Cardiac fibroblast (primary cell): Measurements from ENCODE around the gene FAM83E.
A peak's percentile ranks its signal among the peaks of the same experiment; 100 is the strongest.

Source experiments
- DNase-seq, 2 donors: peaks; one replicate each; pipeline versions ENCODE4 v3.0.0 to v3.0.0-alpha.2; 2010; ENCODE audit warnings: low read depth in 2 of 2
- H3K4me3 ChIP-seq, 2 donors: replicated peaks in 1 of 2; 1 replicate in 1 of 2; 2 replicates in 1 of 2; pipeline ENCODE4 v1.5.1; 2011; ENCODE audit warnings: low read depth in 2 of 2, low read length in 2 of 2, mild to moderate bottlenecking in 2 of 2, moderate library complexity in 1 of 2
- TF ChIP-seq, protein P1 (sequence below): IDR thresholded peaks from one replicate; pipeline ENCODE4 v1.5.1; 2011; ENCODE audit warnings: low read depth, mild to moderate bottlenecking, low read length, inconsistent platforms

Gene FAM83E

DNA sequence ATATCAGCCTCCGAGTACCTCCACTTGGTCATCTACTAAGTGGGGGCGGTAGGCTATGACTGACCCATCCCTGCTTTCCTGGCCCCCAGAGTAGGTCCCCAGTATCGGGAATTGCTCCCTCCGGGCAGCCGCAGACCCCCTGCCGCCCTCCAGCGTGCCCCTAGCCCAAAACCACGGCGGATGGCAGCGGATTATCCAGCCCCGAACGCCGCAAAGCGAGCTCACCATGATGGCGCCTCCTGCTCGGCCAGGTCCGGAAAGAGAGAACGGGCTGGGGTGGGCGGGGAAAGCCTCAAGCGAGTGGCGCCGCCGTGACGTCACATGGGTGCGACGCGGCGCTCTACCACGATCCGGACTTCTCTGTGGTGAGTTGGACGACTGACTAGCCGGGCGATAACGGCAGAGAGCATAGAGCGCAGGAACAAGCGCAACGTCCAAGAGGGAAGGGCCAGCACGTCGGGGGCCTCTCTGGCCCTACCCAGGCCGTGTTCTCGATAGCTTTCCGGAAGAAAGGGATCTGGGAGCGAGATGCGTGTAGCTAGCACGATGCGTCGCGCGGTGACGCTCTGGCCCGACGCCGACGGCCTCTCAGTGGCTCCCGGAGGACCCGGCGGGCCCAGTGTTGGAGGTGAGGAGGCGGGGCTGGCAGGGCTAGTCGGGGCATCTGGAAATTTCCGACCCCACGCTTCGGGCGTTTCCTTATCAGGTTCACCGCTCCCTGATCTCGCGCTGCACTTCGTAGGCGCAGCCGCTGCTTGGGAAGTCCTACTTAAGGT, 4.2 kb upstream of the FAM83E start, which contains the start of the genes RPL18 and SPHK2:
RPL18 (minus strand) TSS at position 263 of the 776 bp plus-strand sequence; CDS start at position 228, 35 bp downstream.
SPHK2 (plus strand) TSS at position 591 of the 776 bp plus-strand sequence. CDS start 1,009 bp downstream, outside the sequence.
- TF ChIP-seq, protein P1, sequence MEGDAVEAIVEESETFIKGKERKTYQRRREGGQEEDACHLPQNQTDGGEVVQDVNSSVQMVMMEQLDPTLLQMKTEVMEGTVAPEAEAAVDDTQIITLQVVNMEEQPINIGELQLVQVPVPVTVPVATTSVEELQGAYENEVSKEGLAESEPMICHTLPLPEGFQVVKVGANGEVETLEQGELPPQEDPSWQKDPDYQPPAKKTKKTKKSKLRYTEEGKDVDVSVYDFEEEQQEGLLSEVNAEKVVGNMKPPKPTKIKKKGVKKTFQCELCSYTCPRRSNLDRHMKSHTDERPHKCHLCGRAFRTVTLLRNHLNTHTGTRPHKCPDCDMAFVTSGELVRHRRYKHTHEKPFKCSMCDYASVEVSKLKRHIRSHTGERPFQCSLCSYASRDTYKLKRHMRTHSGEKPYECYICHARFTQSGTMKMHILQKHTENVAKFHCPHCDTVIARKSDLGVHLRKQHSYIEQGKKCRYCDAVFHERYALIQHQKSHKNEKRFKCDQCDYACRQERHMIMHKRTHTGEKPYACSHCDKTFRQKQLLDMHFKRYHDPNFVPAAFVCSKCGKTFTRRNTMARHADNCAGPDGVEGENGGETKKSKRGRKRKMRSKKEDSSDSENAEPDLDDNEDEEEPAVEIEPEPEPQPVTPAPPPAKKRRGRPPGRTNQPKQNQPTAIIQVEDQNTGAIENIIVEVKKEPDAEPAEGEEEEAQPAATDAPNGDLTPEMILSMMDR = no peak
- peak within 1 kb of the TSS; percentile 66 to 69 for H3K4me3 ChIP-seq
- DNase-seq = peak; percentile 100

DNA sequence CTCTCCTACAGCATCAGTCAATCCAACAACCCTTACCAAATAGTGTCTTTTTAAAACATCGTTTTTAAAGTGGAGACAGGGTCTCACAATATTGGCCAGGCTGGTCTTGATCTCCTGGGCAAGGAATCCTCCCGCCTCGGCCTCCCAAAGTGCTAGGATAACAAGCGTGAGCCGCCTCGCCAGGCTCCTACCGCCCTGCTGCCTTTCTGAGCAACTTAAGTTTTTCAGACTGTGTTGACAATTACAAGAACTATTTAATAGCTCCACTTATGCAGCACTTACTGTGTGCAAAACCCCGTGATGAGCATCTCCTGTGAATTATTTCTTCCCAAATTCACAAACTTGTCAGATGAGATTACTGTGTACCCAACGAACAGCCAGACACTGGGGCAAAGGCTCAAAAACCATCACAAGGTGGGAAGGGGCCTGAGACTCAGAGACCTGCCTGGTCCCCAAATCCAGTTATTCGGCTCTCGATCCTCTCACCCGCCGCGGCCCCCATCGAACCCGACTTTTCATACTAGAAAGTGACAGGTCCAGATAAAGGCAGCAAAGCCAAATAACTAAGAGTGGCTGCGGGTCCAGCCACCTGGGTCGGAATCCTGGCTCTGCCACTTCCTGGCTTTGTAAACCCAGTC, 3.5 kb upstream of the FAM83E start:
- no peak for DNase-seq
- H3K4me3 ChIP-seq = peak overlapping the region; percentile 66 to 69
- TF ChIP-seq, protein P1 = no peak

- TF ChIP-seq, protein P1 = no peak
- peak in 1 of 2 donors; percentile 68 for DNase-seq
Measured at GRCh38 chr19:48617146-48617937, 2.5 kb upstream of the FAM83E start.

GRCh38 chr19:48616491-48617056, 1.7 kb upstream of the FAM83E start:
- DNase-seq = no peak
- TF ChIP-seq, protein P1 = no peak
- peak overlapping the region in 1 of 2 donors; percentile 66 for H3K4me3 ChIP-seq

More at GRCh38 chr19:48617146-48617937, 2.5 kb upstream of the FAM83E start:
- H3K4me3 ChIP-seq = peak overlapping the region; percentile 66 to 69

DNA sequence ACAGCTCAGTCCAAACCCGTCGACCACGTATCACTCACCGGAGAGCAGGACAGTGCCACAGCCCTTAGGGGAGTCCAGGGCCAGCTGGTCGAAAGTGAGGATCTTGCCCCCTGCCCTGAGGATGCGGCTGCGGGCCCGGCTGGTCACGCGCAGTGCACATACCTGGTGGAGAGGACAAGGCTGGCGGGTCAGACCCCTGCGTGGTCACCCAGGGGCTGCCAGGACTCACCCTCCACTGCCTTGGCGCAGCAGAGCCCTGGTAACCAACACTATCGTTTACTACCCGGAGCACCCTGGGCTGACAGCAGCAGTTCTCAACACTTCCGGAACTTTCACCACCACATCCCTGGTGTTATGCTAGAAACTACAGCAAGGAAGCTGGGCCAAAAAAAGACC, 1.2 kb upstream of the FAM83E start:
- H3K4me3 ChIP-seq = no peak overlapping the region
- TF ChIP-seq, protein P1 = no peak
- DNase-seq = no peak
